WTC11 (cell line): Measurements from ENCODE around the gene CELF2. TPM values are rescaled to one million over a fixed set of nuclear protein-coding genes. Genes with fewer than 3 reads are reported as not detected.

Experiments used
- ATAC-seq: fragments of 200-7000 bp; cut with Tn5 transposase; 2 replicates; pipeline ENCODE4 v1.10.0; 2021; ENCODE audit warnings: mild to moderate bottlenecking, moderate library complexity
- CTCF ChIA-PET: fragments of 300-600 bp; sonication (Branson Sonifier 250); formaldehyde crosslinking; loops from one replicate; lab custom pipeline; 2021; ENCODE audit warnings: antibody characterized with exemption; lab: Charles Lee
- POLR2A ChIA-PET: fragments of 350-600 bp; sonication (Branson Sonifier 250); formaldehyde crosslinking; loops from one replicate; lab custom pipeline; 2021; ENCODE audit warnings: antibody characterized with exemption; lab: Charles Lee
- DNase-seq: peaks from one replicate; pipeline ENCODE4 v3.0.0; 2021; ENCODE audit warnings: low spot score
- H3K27ac Mint-ChIP-seq: 2 replicates; pipeline ENCODE4 v1.8.0; 2021; ENCODE audit warnings: mixed read lengths
- H3K27me3 Mint-ChIP-seq: 2 replicates; pipeline ENCODE4 v1.8.0; 2021; ENCODE audit warnings: low read depth, mild to moderate bottlenecking, moderate library complexity, mixed read lengths
- H3K36me3 Mint-ChIP-seq: 2 replicates; pipeline ENCODE4 v1.8.0; 2021; ENCODE audit warnings: mixed read lengths
- H3K4me1 Mint-ChIP-seq: 2 replicates; pipeline ENCODE4 v1.8.0; 2022; ENCODE audit warnings: mixed read lengths
- H3K4me3 Mint-ChIP-seq: 2 replicates; pipeline ENCODE4 v1.8.0; 2021; ENCODE audit warnings: mild to moderate bottlenecking, moderate library complexity, mixed read lengths
- H3K9me3 Mint-ChIP-seq: 2 replicates; pipeline ENCODE4 v1.8.0; 2021; ENCODE audit warnings: mixed read lengths
- EMX1 ChIP-seq: fragments of 250-450 bp; sonication (Bioruptor Pico); IDR thresholded peaks from 2 replicates; pipeline ENCODE4 v1.8.0; 2021; ENCODE audit warnings: mild to moderate bottlenecking
- FOXJ3 ChIP-seq: sonication (generic); formaldehyde crosslinking; IDR thresholded peaks from 2 replicates; pipeline ENCODE4 v1.9.0; 2021; ENCODE audit warnings: missing genetic modification reagents, mild to moderate bottlenecking, borderline replicate concordance
- GRHL2 ChIP-seq: fragments of 250-450 bp; sonication (Bioruptor Pico); IDR thresholded peaks from 2 replicates; pipeline ENCODE4 v1.8.0; 2022; ENCODE audit warnings: mild to moderate bottlenecking, moderate library complexity; ENCODE audit not compliant: insufficient replicate concordance, severe bottlenecking
- IRF2 ChIP-seq: sonication (generic); formaldehyde crosslinking; IDR thresholded peaks from 2 replicates; pipeline ENCODE4 v1.8.0; 2022; ENCODE audit warnings: low read depth, missing genetic modification reagents, borderline replicate concordance
- JUN ChIP-seq: sonication (generic); formaldehyde crosslinking; IDR thresholded peaks from 2 replicates; pipeline ENCODE4 v1.8.0; 2023; ENCODE audit warnings: mild to moderate bottlenecking, missing genetic modification reagents
- MYBL2 ChIP-seq: sonication (generic); formaldehyde crosslinking; IDR thresholded peaks from 2 replicates; pipeline ENCODE4 v1.8.1; 2023; ENCODE audit warnings: mild to moderate bottlenecking, moderate library complexity, missing genetic modification reagents
- NFATC4 ChIP-seq: fragments of 250-450 bp; sonication (Bioruptor Pico); IDR thresholded peaks from 2 replicates; pipeline ENCODE4 v1.9.0; 2021; ENCODE audit warnings: mild to moderate bottlenecking
- TEAD1 ChIP-seq: sonication (generic); formaldehyde crosslinking; IDR thresholded peaks from 2 replicates; pipeline ENCODE4 v1.8.0; 2022; ENCODE audit warnings: mild to moderate bottlenecking, missing genetic modification reagents
- ZBTB21 ChIP-seq: sonication (generic); formaldehyde crosslinking; IDR thresholded peaks from 2 replicates; pipeline ENCODE4 v1.8.1; 2023; ENCODE audit warnings: mild to moderate bottlenecking, missing genetic modification reagents, borderline replicate concordance
- ZNF219 ChIP-seq: sonication (generic); formaldehyde crosslinking; IDR thresholded peaks from 2 replicates; pipeline ENCODE4 v1.8.0; 2023; ENCODE audit warnings: missing genetic modification reagents, mild to moderate bottlenecking, borderline replicate concordance
- ZNF263 ChIP-seq: sonication (generic); formaldehyde crosslinking; IDR thresholded peaks from 2 replicates; pipeline ENCODE4 v1.8.1; 2022; ENCODE audit warnings: low read depth, mild to moderate bottlenecking, moderate library complexity, missing genetic modification reagents
- ZNF423 ChIP-seq: fragments of 250-450 bp; sonication (Bioruptor Pico); IDR thresholded peaks from 2 replicates; pipeline ENCODE4 v2.1.2; 2022; ENCODE audit warnings: mild to moderate bottlenecking, moderate library complexity
- total RNA-seq: library from RNA; stranded (reverse); gene quantifications from 3 replicates; pipeline ENCODE4 v1.2.3, GENCODE V29; 2021
- TF ChIP-seq, protein P1 (sequence below): sonication (generic); formaldehyde crosslinking; IDR thresholded peaks from 2 replicates; pipeline ENCODE4 v1.8.1; 2022; ENCODE audit warnings: missing genetic modification reagents, borderline replicate concordance
- TF ChIP-seq, protein P2 (sequence below): sonication (generic); formaldehyde crosslinking; conservative IDR thresholded peaks from 2 replicates; pipeline ENCODE4 v1.8.1; 2023; ENCODE audit warnings: mild to moderate bottlenecking, low read depth, missing genetic modification reagents, moderate library complexity
- TF ChIP-seq, protein P3 (sequence below): sonication (generic); formaldehyde crosslinking; IDR thresholded peaks from 2 replicates; pipeline ENCODE4 v1.8.1; 2023; ENCODE audit warnings: mild to moderate bottlenecking, missing genetic modification reagents
- TF ChIP-seq, protein P4 (sequence below): sonication (generic); formaldehyde crosslinking; IDR thresholded peaks from 2 replicates; pipeline ENCODE4 v1.8.0; 2022; ENCODE audit warnings: mild to moderate bottlenecking, missing genetic modification reagents
- TF ChIP-seq, protein P5 (sequence below): fragments of 250-450 bp; sonication (Bioruptor Pico); IDR thresholded peaks from 2 replicates; pipeline ENCODE4 v1.9.0; 2021; ENCODE audit warnings: moderate library complexity, mild to moderate bottlenecking, inconsistent platforms, borderline replicate concordance
- TF ChIP-seq, protein P6 (sequence below): sonication (generic); formaldehyde crosslinking; IDR thresholded peaks from 2 replicates; pipeline ENCODE4 v1.8.1; 2022; ENCODE audit warnings: mild to moderate bottlenecking, missing genetic modification reagents, moderate library complexity, borderline replicate concordance

The CELF2 gene
- total RNA-seq, 1 experiment from 2014 or later, result 24.6 TPM

DNA sequence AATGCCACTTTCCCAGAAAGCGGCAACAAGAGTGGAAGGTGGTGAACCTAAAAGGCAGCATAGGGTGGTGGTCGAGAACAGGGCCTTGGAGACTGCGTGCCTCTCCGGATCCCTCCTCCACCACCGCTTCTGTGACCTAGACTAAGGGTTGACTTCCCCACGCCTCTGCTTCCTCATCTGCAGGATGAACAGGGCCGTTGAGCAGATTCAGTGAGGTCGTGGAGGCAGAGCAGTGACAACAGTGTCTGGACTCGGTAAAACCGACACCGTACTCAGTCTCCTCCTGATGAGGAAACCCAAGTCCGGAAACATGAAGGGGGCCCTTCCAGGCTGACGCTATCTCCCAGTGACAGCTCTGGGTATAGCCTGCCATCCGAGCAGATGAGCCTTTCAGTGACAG, 162.6 kb downstream of the CELF2 start:
- no peak overlapping the region; the same call in 1 of the 2 replicates for H3K27ac Mint-ChIP-seq
- no peaks in the 10 kb centered on the region for H3K36me3 Mint-ChIP-seq
- ChIA-PET CTCF (no interaction called here), POLR2A (no interaction called here)
- H3K4me3 Mint-ChIP-seq, result no peak overlapping the region
- no peak for ATAC-seq
- DNase-seq, result no peak
- peaks cover 22% of the 10 kb centered on the region for H3K4me1 Mint-ChIP-seq
- peaks cover 6% of the 10 kb centered on the region; the same call in 1 of the 2 replicates for H3K9me3 Mint-ChIP-seq
- TF ChIP-seq, protein P1, sequence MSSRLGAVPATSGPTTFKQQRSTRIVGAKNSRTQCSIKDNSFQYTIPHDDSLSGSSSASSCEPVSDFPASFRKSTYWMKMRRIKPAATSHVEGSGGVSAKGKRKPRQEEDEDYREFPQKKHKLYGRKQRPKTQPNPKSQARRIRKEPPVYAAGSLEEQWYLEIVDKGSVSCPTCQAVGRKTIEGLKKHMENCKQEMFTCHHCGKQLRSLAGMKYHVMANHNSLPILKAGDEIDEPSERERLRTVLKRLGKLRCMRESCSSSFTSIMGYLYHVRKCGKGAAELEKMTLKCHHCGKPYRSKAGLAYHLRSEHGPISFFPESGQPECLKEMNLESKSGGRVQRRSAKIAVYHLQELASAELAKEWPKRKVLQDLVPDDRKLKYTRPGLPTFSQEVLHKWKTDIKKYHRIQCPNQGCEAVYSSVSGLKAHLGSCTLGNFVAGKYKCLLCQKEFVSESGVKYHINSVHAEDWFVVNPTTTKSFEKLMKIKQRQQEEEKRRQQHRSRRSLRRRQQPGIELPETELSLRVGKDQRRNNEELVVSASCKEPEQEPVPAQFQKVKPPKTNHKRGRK (CRISPR knock-in tag), result no peak
- no peak for TF ChIP-seq ZNF263
- TF ChIP-seq, all 79 proteins: peak for 0
- no peaks in the 10 kb centered on the region for H3K27me3 Mint-ChIP-seq

DNA sequence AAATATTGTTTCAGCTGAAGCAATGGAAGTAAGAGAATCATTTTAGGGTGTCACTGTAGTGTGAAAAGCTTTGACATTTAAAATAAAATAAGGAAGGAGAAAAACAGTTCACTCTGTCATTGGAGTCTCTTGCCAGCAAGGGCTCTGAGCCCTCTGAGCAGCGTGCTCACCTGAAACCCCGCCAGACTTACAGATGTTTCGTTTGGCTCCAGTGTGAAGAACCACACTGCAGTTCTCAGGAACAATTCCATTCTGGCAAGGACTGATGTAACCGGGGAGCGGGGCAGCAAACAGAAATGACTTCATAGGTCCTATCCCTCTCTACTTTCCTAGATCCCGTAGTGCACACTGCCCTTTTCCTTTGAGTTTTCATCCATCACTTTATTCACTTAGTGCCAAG, 164.3 kb downstream of the CELF2 start:
- ATAC-seq, result no peak
- no peaks in the 10 kb centered on the region for H3K27me3 Mint-ChIP-seq
- no peaks in the 10 kb centered on the region; the same call in 1 of the 2 replicates for H3K36me3 Mint-ChIP-seq
- ChIA-PET CTCF (no interaction called here), POLR2A (no interaction called here)
- H3K4me1 Mint-ChIP-seq, result peaks cover 27% of the 10 kb centered on the region
- TF ChIP-seq ZNF423, result no peak
- TF ChIP-seq MYBL2 (CRISPR knock-in tag), result no peak
- no peak for TF ChIP-seq JUN
- peaks cover 12% of the 10 kb centered on the region; the same call in 1 of the 2 replicates for H3K9me3 Mint-ChIP-seq
- H3K4me3 Mint-ChIP-seq, result no peak overlapping the region
- H3K27ac Mint-ChIP-seq, result no peak overlapping the region
- no peak for DNase-seq

DNA sequence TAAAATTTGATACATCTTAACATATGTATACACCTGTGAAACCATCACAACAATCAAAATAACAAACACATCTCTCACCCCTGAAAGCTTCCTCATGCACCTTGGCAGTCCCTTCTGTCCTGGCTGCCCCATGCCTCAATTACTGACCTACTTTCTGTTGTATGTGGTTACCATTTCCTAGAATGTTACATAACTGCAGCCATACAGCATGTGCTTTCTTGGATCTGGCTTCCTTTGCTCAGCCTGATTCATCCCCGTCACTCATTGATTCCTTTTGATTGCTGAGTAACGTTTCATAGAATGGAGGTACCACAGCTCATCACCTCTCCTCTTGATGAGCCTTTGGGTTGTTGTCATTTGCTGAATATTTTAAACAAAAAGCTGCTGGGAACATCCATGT, 165.3 kb downstream of the CELF2 start:
- Mint-ChIP-seq H3K9me3 (peaks cover 12% of the 10 kb centered on the region; the same call in 1 of the 2 replicates), H3K27ac (no peak overlapping the region), H3K27me3 (no peaks in the 10 kb centered on the region), H3K4me3 (no peak overlapping the region), H3K4me1 (peaks cover 27% of the 10 kb centered on the region), H3K36me3 (no peaks in the 10 kb centered on the region; the same call in 1 of the 2 replicates)
- no peak for TF ChIP-seq FOXJ3 (CRISPR knock-in tag)
- TF ChIP-seq, protein P2, sequence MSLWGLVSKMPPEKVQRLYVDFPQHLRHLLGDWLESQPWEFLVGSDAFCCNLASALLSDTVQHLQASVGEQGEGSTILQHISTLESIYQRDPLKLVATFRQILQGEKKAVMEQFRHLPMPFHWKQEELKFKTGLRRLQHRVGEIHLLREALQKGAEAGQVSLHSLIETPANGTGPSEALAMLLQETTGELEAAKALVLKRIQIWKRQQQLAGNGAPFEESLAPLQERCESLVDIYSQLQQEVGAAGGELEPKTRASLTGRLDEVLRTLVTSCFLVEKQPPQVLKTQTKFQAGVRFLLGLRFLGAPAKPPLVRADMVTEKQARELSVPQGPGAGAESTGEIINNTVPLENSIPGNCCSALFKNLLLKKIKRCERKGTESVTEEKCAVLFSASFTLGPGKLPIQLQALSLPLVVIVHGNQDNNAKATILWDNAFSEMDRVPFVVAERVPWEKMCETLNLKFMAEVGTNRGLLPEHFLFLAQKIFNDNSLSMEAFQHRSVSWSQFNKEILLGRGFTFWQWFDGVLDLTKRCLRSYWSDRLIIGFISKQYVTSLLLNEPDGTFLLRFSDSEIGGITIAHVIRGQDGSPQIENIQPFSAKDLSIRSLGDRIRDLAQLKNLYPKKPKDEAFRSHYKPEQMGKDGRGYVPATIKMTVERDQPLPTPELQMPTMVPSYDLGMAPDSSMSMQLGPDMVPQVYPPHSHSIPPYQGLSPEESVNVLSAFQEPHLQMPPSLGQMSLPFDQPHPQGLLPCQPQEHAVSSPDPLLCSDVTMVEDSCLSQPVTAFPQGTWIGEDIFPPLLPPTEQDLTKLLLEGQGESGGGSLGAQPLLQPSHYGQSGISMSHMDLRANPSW (CRISPR knock-in tag), result no peak
- TF ChIP-seq NFATC4 (CRISPR knock-in tag), result no peak
- TF ChIP-seq ZBTB21, result no peak
- TF ChIP-seq, protein P3, sequence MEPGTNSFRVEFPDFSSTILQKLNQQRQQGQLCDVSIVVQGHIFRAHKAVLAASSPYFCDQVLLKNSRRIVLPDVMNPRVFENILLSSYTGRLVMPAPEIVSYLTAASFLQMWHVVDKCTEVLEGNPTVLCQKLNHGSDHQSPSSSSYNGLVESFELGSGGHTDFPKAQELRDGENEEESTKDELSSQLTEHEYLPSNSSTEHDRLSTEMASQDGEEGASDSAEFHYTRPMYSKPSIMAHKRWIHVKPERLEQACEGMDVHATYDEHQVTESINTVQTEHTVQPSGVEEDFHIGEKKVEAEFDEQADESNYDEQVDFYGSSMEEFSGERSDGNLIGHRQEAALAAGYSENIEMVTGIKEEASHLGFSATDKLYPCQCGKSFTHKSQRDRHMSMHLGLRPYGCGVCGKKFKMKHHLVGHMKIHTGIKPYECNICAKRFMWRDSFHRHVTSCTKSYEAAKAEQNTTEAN (CRISPR knock-in tag), result no peak
- TF ChIP-seq ZNF219, result no peak
- TF ChIP-seq, protein P4, sequence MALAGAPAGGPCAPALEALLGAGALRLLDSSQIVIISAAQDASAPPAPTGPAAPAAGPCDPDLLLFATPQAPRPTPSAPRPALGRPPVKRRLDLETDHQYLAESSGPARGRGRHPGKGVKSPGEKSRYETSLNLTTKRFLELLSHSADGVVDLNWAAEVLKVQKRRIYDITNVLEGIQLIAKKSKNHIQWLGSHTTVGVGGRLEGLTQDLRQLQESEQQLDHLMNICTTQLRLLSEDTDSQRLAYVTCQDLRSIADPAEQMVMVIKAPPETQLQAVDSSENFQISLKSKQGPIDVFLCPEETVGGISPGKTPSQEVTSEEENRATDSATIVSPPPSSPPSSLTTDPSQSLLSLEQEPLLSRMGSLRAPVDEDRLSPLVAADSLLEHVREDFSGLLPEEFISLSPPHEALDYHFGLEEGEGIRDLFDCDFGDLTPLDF (CRISPR knock-in tag), result no peak
- TF ChIP-seq, protein P1 (CRISPR knock-in tag), result no peak
- TF ChIP-seq IRF2, result no peak
- TF ChIP-seq, protein P5, sequence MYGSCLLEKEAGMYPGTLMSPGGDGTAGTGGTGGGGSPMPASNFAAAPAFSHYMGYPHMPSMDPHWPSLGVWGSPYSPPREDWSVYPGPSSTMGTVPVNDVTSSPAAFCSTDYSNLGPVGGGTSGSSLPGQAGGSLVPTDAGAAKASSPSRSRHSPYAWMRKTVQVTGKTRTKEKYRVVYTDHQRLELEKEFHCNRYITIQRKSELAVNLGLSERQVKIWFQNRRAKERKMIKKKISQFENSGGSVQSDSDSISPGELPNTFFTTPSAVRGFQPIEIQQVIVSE (CRISPR knock-in tag), result no peak
- TF ChIP-seq TEAD1 (CRISPR knock-in tag), result no peak
- TF ChIP-seq GRHL2 (CRISPR knock-in tag), result no peak
- no peak for TF ChIP-seq EMX1 (CRISPR knock-in tag)
- TF ChIP-seq, protein P6, sequence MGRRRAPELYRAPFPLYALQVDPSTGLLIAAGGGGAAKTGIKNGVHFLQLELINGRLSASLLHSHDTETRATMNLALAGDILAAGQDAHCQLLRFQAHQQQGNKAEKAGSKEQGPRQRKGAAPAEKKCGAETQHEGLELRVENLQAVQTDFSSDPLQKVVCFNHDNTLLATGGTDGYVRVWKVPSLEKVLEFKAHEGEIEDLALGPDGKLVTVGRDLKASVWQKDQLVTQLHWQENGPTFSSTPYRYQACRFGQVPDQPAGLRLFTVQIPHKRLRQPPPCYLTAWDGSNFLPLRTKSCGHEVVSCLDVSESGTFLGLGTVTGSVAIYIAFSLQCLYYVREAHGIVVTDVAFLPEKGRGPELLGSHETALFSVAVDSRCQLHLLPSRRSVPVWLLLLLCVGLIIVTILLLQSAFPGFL (CRISPR knock-in tag), result no peak
- DNase-seq, result no peak
- ATAC-seq, result no peak
- POLR2A ChIA-PET, result no interaction called here
- CTCF ChIA-PET, result no interaction called here
